Stomach smooth muscle (tissue), 2 donors: ENCODE results near the gene SLC23A2.
"Not testable (repeated sequence)": the region's sequence is repeated elsewhere in the genome, so short reads cannot be mapped to it uniquely, and the experiment has no call there.

Experiments used
- H3K27ac ChIP-seq: one replicate; pipeline ENCODE4 v1.7.0; 2013; ENCODE audit warnings: mild to moderate bottlenecking, low read length, inconsistent platforms
- H3K27me3 ChIP-seq, 2 donors: one replicate each; pipeline ENCODE4 v1.7.0; 2013; ENCODE audit warnings: low read length in 2 of 2; ENCODE audit not compliant: insufficient read depth in 2 of 2, control insufficient read depth in 1 of 2
- H3K36me3 ChIP-seq, 2 donors: one replicate each; pipeline ENCODE4 v1.7.0; 2013; ENCODE audit warnings: low read length in 2 of 2; ENCODE audit not compliant: control insufficient read depth in 2 of 2, insufficient read depth in 2 of 2
- H3K4me1 ChIP-seq: one replicate; pipeline ENCODE4 v1.7.0; 2013; ENCODE audit warnings: low read length; ENCODE audit not compliant: control insufficient read depth, insufficient read depth
- H3K4me3 ChIP-seq, 2 donors: one replicate each; pipeline ENCODE4 v1.7.0; 2013; ENCODE audit warnings: low read length in 2 of 2
- H3K9ac ChIP-seq, 2 donors: one replicate each; pipeline ENCODE4 v1.7.0; 2013; ENCODE audit warnings: low read length in 2 of 2, mild to moderate bottlenecking in 1 of 2
- H3K9me3 ChIP-seq, 2 donors: one replicate each; pipeline ENCODE4 v1.7.0; 2013; ENCODE audit warnings: low read length in 2 of 2; ENCODE audit not compliant: control insufficient read depth in 2 of 2
- donor health status: healthy.
- donor health status: Pancreatic carcinoma.

Gene SLC23A2

GRCh38 chr20:4856022-4856755 is 145.1 kb downstream of the SLC23A2 start:
- no peak overlapping the region for H3K4me3 ChIP-seq
- peaks cover 41 to 45% of the 10 kb centered on the region in 2 donors for H3K36me3 ChIP-seq
- no peaks in the 10 kb centered on the region for H3K4me1 ChIP-seq
- no peak overlapping the region for H3K9ac ChIP-seq
- no peaks in the 10 kb centered on the region for H3K9me3 ChIP-seq
- H3K27me3 ChIP-seq: no peaks in the 10 kb centered on the region
- H3K27ac ChIP-seq: no peak overlapping the region

DNA sequence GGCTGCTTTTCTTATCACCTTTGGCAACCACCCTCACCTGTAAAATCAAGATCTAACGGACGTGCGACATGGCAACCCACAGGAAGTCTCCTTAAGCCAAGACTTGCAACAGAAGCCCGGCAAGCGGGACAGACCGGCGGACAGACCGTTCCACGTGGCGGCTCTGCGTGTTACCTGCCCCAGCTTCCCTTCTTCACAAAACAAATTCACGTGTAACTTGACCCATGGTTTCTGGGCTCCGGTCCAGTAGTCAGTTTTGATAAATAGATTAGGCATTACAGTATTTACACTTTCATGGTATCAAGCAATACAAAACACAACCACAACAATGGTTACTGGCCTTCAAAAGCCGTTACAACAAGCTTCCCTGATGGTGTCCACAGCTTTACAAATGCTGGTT is 145.8 kb downstream of the SLC23A2 start:
- Histone ChIP-seq H3K36me3 (peaks cover 38 to 45% of the 10 kb centered on the region in 2 donors), H3K9ac (no peak overlapping the region), H3K9me3 (no peaks in the 10 kb centered on the region), H3K27me3 (no peaks in the 10 kb centered on the region), H3K27ac (no peak overlapping the region), H3K4me1 (no peaks in the 10 kb centered on the region), H3K4me3 (no peak overlapping the region)

- Histone ChIP-seq H3K27me3 (no peaks in the 10 kb centered on the region), H3K27ac (no peak overlapping the region), H3K4me3 (no peak overlapping the region), H3K36me3 (peaks cover 34 to 42% of the 10 kb centered on the region in 2 donors), H3K9me3 (no peaks in the 10 kb centered on the region), H3K4me1 (no peaks in the 10 kb centered on the region), H3K9ac (no peak overlapping the region)
Measured at GRCh38 chr20:4855097-4855496, 146.2 kb downstream of the SLC23A2 start.

- Histone ChIP-seq H3K4me3 (no peak overlapping the region), H3K36me3 (peaks cover 30 to 40% of the 10 kb centered on the region in 2 donors), H3K9ac (no peak overlapping the region), H3K27ac (no peak overlapping the region), H3K9me3 (no peaks in the 10 kb centered on the region), H3K4me1 (no peaks in the 10 kb centered on the region), H3K27me3 (no peaks in the 10 kb centered on the region)
Measured at GRCh38 chr20:4854561-4854901, 146.8 kb downstream of the SLC23A2 start.

DNA sequence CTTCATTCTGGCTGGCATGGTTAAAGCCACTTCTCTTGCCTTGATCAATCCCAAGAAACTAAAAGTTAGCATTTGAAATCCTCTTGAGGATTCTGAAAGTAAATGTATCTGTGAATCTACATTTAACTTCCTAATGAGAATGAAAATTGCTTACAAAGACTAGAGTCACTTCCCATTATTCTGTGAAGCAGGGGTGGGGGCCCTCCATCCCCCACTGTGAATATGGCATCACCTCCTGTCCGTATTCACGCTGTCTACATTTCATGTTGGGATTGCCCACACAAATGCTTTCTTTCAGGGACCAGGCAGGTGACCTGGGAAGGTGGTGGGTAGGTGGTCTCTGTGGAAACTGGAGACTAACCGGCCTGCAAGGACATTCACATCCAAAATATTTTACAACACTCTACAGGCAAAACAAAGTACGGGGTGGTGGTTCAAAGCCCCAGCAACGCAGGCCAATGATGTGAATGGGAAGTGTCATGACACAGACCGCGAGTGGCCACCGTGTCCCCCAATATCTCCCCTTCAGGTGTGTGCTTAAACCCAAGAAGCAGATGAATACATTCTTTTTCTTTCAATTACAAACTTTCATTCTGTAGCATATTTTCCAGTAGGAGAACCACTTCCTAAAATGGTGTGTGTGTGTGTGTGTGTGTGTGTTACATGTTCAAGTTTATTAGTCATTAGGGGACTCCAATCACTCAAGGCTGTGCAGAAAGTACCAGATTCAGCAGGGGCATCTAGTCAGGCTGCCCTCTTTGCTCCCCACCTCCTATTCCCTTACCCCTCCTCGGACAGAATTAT is 147.4 kb downstream of the SLC23A2 start:
- no peaks in the 10 kb centered on the region for H3K4me1 ChIP-seq
- no peak overlapping the region for H3K9ac ChIP-seq
- H3K36me3 ChIP-seq: peaks cover 30 to 36% of the 10 kb centered on the region in 2 donors
- H3K27ac ChIP-seq: no peak overlapping the region
- no peaks in the 10 kb centered on the region for H3K27me3 ChIP-seq
- H3K9me3 ChIP-seq: no peaks in the 10 kb centered on the region
- H3K4me3 ChIP-seq: no peak overlapping the region

GRCh38 chr20:4853004-4853403 is 148.3 kb downstream of the SLC23A2 start:
- H3K36me3 ChIP-seq: peaks cover 21 to 32% of the 10 kb centered on the region in 2 donors
- no peaks in the 10 kb centered on the region for H3K9me3 ChIP-seq
- no peak overlapping the region for H3K9ac ChIP-seq

DNA sequence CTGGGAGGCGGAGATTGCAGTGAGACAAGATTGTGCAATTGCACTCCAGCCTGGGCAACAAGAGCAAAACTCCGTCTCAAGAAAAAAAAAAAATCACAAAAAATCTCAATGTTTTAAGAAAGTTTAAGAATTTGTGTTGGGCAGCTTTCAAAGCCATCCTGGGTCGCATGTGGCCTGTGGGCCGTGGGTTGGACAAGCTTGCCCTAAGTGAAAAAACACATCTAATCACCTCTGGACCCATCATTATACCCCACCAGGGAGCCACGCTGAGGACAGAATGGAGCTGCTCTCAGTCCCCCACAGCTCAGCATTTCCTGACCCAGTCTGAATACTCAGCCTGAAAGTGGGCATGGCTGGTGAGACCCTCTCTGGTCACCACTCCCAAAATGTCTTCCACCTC is 150.3 kb downstream of the SLC23A2 start:
- H3K4me1 ChIP-seq: no peaks in the 10 kb centered on the region
- H3K27ac ChIP-seq: no peak overlapping the region
- H3K9ac ChIP-seq: no peak overlapping the region
- H3K27me3 ChIP-seq: no peaks in the 10 kb centered on the region
- no peak overlapping the region for H3K4me3 ChIP-seq
- peaks cover 9 to 21% of the 10 kb centered on the region in 2 donors for H3K36me3 ChIP-seq
- no peaks in the 10 kb centered on the region for H3K9me3 ChIP-seq

More at GRCh38 chr20:4853004-4853403, 148.3 kb downstream of the SLC23A2 start:
- no peaks in the 10 kb centered on the region for H3K4me1 ChIP-seq
- no peak overlapping the region for H3K4me3 ChIP-seq
- H3K27me3 ChIP-seq: no peaks in the 10 kb centered on the region
- H3K27ac ChIP-seq: no peak overlapping the region

DNA sequence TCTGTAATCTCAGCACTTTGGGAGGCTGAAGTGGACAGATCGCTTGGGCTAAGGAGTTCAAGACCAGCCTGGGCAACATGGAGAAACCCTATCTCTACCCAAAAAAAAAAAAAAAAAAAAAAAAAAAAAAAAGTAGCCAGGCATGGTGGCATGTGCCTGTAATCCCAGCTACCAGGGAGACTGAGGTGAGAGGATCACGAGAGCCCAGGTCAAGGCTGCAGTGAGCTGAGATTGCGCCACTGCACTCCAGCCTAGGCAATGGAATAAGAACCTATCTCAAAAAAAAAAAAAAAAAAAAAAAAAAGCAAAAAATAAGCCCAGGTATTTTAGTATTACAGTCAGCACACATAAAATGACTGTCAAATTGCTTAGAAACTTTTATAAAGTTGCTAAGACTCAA is 152.5 kb downstream of the SLC23A2 start:
- H3K4me1 ChIP-seq, H3K9ac ChIP-seq, H3K36me3 ChIP-seq, H3K27me3 ChIP-seq, H3K4me3 ChIP-seq, H3K27ac ChIP-seq, H3K9me3 ChIP-seq: not testable (repeated sequence)

GRCh38 chr20:4848041-4848440 is 153.3 kb downstream of the SLC23A2 start:
- peaks cover under 1 to 1% of the 10 kb centered on the region in 2 donors for H3K36me3 ChIP-seq
- no peak overlapping the region for H3K4me3 ChIP-seq

GRCh38 chr20:4846821-4847220 is 154.5 kb downstream of the SLC23A2 start:
- H3K27ac ChIP-seq: no peak overlapping the region
- H3K9me3 ChIP-seq: no peaks in the 10 kb centered on the region
- H3K4me1 ChIP-seq: no peaks in the 10 kb centered on the region
- H3K4me3 ChIP-seq: no peak overlapping the region
- no peaks in the 10 kb centered on the region for H3K27me3 ChIP-seq
- H3K9ac ChIP-seq: no peak overlapping the region
- no peaks in the 10 kb centered on the region for H3K36me3 ChIP-seq

More at GRCh38 chr20:4848041-4848440, 153.3 kb downstream of the SLC23A2 start:
- Histone ChIP-seq H3K4me1 (no peaks in the 10 kb centered on the region), H3K9me3 (no peaks in the 10 kb centered on the region), H3K27ac (no peak overlapping the region), H3K27me3 (no peaks in the 10 kb centered on the region), H3K9ac (no peak overlapping the region)
